Kasumi-1 (cell line): ENCODE measurements around the gene UBAC1.
"Not testable (repeated sequence)": the region's sequence is repeated elsewhere in the genome, so short reads cannot be mapped to it uniquely, and the experiment has no call there.

ENCODE experiments used
- DNase-seq, 2 experiments: peaks; one replicate each; lab custom pipeline; 2025; lab: John Stamatoyannopoulos, UW

The UBAC1 gene

GRCh38 chr9:135978642-135979546 lies 17.7 kb upstream of the UBAC1 start:
- peak; percentile 22 to 42 for DNase-seq

GRCh38 chr9:135976944-135977343 lies 15.8 kb upstream of the UBAC1 start:
- DNase-seq, result no peak

- DNase-seq, result no peak
These were observed 15.4 kb upstream of the UBAC1 start for GRCh38 chr9:135976531-135976930.

- DNase-seq, result no peak
These were observed 14.7 kb upstream of the UBAC1 start for GRCh38 chr9:135975834-135976233.

- DNase-seq, result no peak
These were observed 13.0 kb upstream of the UBAC1 start for GRCh38 chr9:135974220-135974573.

- DNase-seq, result peak; percentile 53 to 54
These were observed 12.4 kb upstream of the UBAC1 start for GRCh38 chr9:135973277-135974219.

GRCh38 chr9:135971892-135972291 lies 10.7 kb upstream of the UBAC1 start:
- DNase-seq, result no peak

- DNase-seq, result no peak
These were observed 10.1 kb upstream of the UBAC1 start for GRCh38 chr9:135971111-135971766.

GRCh38 chr9:135970128-135970815 lies 9.1 kb upstream of the UBAC1 start:
- no peak for DNase-seq

GRCh38 chr9:135969064-135969683 lies 8.0 kb upstream of the UBAC1 start:
- no peak for DNase-seq

GRCh38 chr9:135968601-135969000 lies 7.4 kb upstream of the UBAC1 start:
- DNase-seq, result no peak

GRCh38 chr9:135968083-135968476 lies 6.9 kb upstream of the UBAC1 start:
- no peak for DNase-seq

- not testable (repeated sequence) for DNase-seq
These were observed 5.7 kb upstream of the UBAC1 start for GRCh38 chr9:135966916-135967260.

GRCh38 chr9:135965124-135965756 lies 4.1 kb upstream of the UBAC1 start:
- no peak for DNase-seq

GRCh38 chr9:135963938-135964337 lies 2.8 kb upstream of the UBAC1 start:
- DNase-seq, result no peak

GRCh38 chr9:135963338-135963737 lies 2.2 kb upstream of the UBAC1 start:
- no peak for DNase-seq

- DNase-seq, result peak; percentile 37 to 47
These were observed 1.6 kb upstream of the UBAC1 start for GRCh38 chr9:135962696-135963307.

GRCh38 chr9:135961811-135962695 lies 880 bp upstream of the UBAC1 start:
- DNase-seq, result peak; percentile 43 to 46
